Sigmoid colon (tissue), 4 donors: ENCODE data around the gene LRP1.

ENCODE experiments used
- CTCF ChIP-seq, 4 experiments: fragments of 450-650 bp in 3 of 4; fragments of 200-600 bp in 1 of 4; IDR thresholded peaks; one replicate each; pipeline ENCODE4 v1.5.1; 2016 to 2019; ENCODE audit warnings: antibody characterized with exemption in 4 of 4, mild to moderate bottlenecking in 3 of 4, moderate library complexity in 2 of 4
- EP300 ChIP-seq, 4 donors: sonication (generic); formaldehyde crosslinking; IDR thresholded peaks; one replicate each; pipeline ENCODE4 v1.6.1; 2017; ENCODE audit warnings: antibody characterized with exemption in 4 of 4
- POLR2A ChIP-seq, 2 donors: fragments of 450-650 bp; IDR thresholded peaks; one replicate each; pipeline ENCODE4 v1.6.1; 2016; ENCODE audit warnings: antibody characterized with exemption in 2 of 2, mild to moderate bottlenecking in 2 of 2, moderate library complexity in 2 of 2

GRCh38 chr12:57094208-57095160 is 33.8 kb upstream of the LRP1 start:
- TF ChIP-seq CTCF (IDR thresholded peaks at IDR 0.05) (no peak), EP300 (IDR thresholded peaks at IDR 0.05) (no peak), POLR2A (IDR thresholded peaks at IDR 0.05) (no peak)
